LoVo (cell line): ENCODE results near the gene GPR137C.

Experiments used
- DNase-seq: peaks from one replicate; pipeline ENCODE4 v3.0.0-alpha.2; 2016; ENCODE audit warnings: low spot score

The GPR137C gene

GRCh38 chr14:52552063-52552988 is at the start of gene GPR137C, which contains the start of gene TXNDC16:
GPR137C (plus strand) TSS chr14:52552836; CDS start chr14:52553148, 312 bp downstream.
TXNDC16 (minus strand) TSS chr14:52552505; CDS start chr14:52543557, 8,948 bp downstream.
- peak; percentile 99 for DNase-seq

GRCh38 chr14:52513249-52513648 is 39.4 kb upstream of the GPR137C start:
- DNase-seq, result no peak

GRCh38 chr14:52514046-52514811 is 38.4 kb upstream of the GPR137C start:
- no peak for DNase-seq

GRCh38 chr14:52522033-52522432 is 30.6 kb upstream of the GPR137C start:
- no peak for DNase-seq

- DNase-seq, result no peak
Observed at GRCh38 chr14:52522581-52523345, 29.9 kb upstream of the GPR137C start.

GRCh38 chr14:52527052-52527451 is 25.6 kb upstream of the GPR137C start:
- DNase-seq, result no peak

- DNase-seq, result no peak
Observed at GRCh38 chr14:52531481-52531880, 21.2 kb upstream of the GPR137C start.

GRCh38 chr14:52536269-52536668 is 16.4 kb upstream of the GPR137C start:
- DNase-seq, result no peak

GRCh38 chr14:52538623-52539022 is 14.0 kb upstream of the GPR137C start:
- no peak for DNase-seq

- no peak for DNase-seq
Observed at GRCh38 chr14:52545584-52546317, 6.9 kb upstream of the GPR137C start.

- no peak for DNase-seq
Observed at GRCh38 chr14:52546318-52546670, 6.3 kb upstream of the GPR137C start.

- DNase-seq, result no peak
Observed at GRCh38 chr14:52547027-52547426, 5.6 kb upstream of the GPR137C start.

- DNase-seq, result no peak
Observed at GRCh38 chr14:52547526-52547925, 5.1 kb upstream of the GPR137C start.

- no peak for DNase-seq
Observed at GRCh38 chr14:52550661-52551060, 2.0 kb upstream of the GPR137C start.

- DNase-seq, result no peak
Observed at GRCh38 chr14:52551205-52551604, 1.4 kb upstream of the GPR137C start.

GRCh38 chr14:52551696-52552062 is 957 bp upstream of the GPR137C start:
- DNase-seq, result peak; percentile 20

- DNase-seq, result peak; percentile 26
Observed at GRCh38 chr14:52553002-52553670, 500 bp downstream of the GPR137C start.

GRCh38 chr14:52553671-52554575 is 1.3 kb downstream of the GPR137C start:
- peak; percentile 88 for DNase-seq

- no peak for DNase-seq
Observed at GRCh38 chr14:52558688-52559087, 6.1 kb downstream of the GPR137C start.

GRCh38 chr14:52563120-52563519 is 10.5 kb downstream of the GPR137C start:
- no peak for DNase-seq
